IPS-20b (cell line): ENCODE data around the gene CREB3L1.
A peak's percentile ranks its signal among the peaks of the same experiment; 100 is the strongest.

Source experiments
- H3K27ac ChIP-seq: one replicate; pipeline ENCODE4 v1.5.1; 2013; ENCODE audit warnings: low read length
- H3K27me3 ChIP-seq: 2 replicates; pipeline ENCODE4 v1.6.1; 2013; ENCODE audit warnings: mild to moderate bottlenecking, low read length, inconsistent platforms; ENCODE audit not compliant: insufficient read depth
- H3K36me3 ChIP-seq: 2 replicates; pipeline ENCODE4 v1.6.1; 2013; ENCODE audit warnings: low read depth, mild to moderate bottlenecking, inconsistent platforms, low read length, moderate library complexity; ENCODE audit not compliant: insufficient read depth
- H3K4me1 ChIP-seq: 2 replicates; pipeline ENCODE4 v1.6.1; 2013; ENCODE audit warnings: mild to moderate bottlenecking, control low read depth, inconsistent platforms, low read length, moderate library complexity; ENCODE audit not compliant: insufficient read depth
- H3K4me3 ChIP-seq: 2 replicates; pipeline ENCODE4 v1.5.1; 2013; ENCODE audit warnings: mild to moderate bottlenecking, low read length, inconsistent platforms
- H3K9ac ChIP-seq: 2 replicates; pipeline ENCODE4 v1.6.1; 2013; ENCODE audit warnings: low read depth, mild to moderate bottlenecking, inconsistent platforms, low read length, moderate library complexity
- H3K9me3 ChIP-seq: 2 replicates; pipeline ENCODE4 v1.6.1; 2013; ENCODE audit warnings: mild to moderate bottlenecking, low read depth, low read length, inconsistent platforms; ENCODE audit not compliant: insufficient read depth

CREB3L1 gene

GRCh38 chr11:46240861-46241260, 36.6 kb upstream of the CREB3L1 start:
- H3K36me3 ChIP-seq, result no peaks in the 10 kb centered on the region
- H3K4me1 ChIP-seq, result peaks cover 18% of the 10 kb centered on the region
- no peak overlapping the region for H3K4me3 ChIP-seq
- H3K9ac ChIP-seq, result no peak overlapping the region
- H3K27ac ChIP-seq, result no peak overlapping the region
- H3K27me3 ChIP-seq, result peaks cover 31% of the 10 kb centered on the region
- no peaks in the 10 kb centered on the region for H3K9me3 ChIP-seq

GRCh38 chr11:46242041-46242951, 35.2 kb upstream of the CREB3L1 start:
- Histone ChIP-seq H3K9me3 (no peaks in the 10 kb centered on the region), H3K27ac (peak overlapping the region; percentile 96), H3K4me1 (peaks cover 18% of the 10 kb centered on the region), H3K36me3 (no peaks in the 10 kb centered on the region), H3K9ac (peak overlapping the region; percentile 89), H3K4me3 (peak overlapping the region; percentile 77), H3K27me3 (peaks cover 17% of the 10 kb centered on the region)

- Histone ChIP-seq H3K27me3 (peaks cover 9% of the 10 kb centered on the region), H3K9me3 (no peaks in the 10 kb centered on the region), H3K4me1 (peaks cover 18% of the 10 kb centered on the region), H3K36me3 (no peaks in the 10 kb centered on the region), H3K27ac (peak overlapping the region; percentile 96), H3K9ac (peak overlapping the region; percentile 89), H3K4me3 (peak overlapping the region; percentile 77)
Observed at GRCh38 chr11:46242952-46243795, 34.3 kb upstream of the CREB3L1 start.

GRCh38 chr11:46243796-46244109, 33.7 kb upstream of the CREB3L1 start:
- peaks cover 3% of the 10 kb centered on the region for H3K27me3 ChIP-seq
- peak overlapping the region; percentile 89; the same call in 1 of the 2 replicates for H3K9ac ChIP-seq
- peaks cover 17% of the 10 kb centered on the region for H3K4me1 ChIP-seq
- no peaks in the 10 kb centered on the region for H3K36me3 ChIP-seq
- no peaks in the 10 kb centered on the region for H3K9me3 ChIP-seq
- H3K4me3 ChIP-seq, result peak overlapping the region; percentile 77
- peak overlapping the region; percentile 96 for H3K27ac ChIP-seq

- H3K9ac ChIP-seq, result no peak overlapping the region
- no peaks in the 10 kb centered on the region for H3K36me3 ChIP-seq
- no peaks in the 10 kb centered on the region for H3K9me3 ChIP-seq
- peaks cover 17% of the 10 kb centered on the region for H3K4me1 ChIP-seq
- no peak overlapping the region for H3K4me3 ChIP-seq
- no peak overlapping the region for H3K27ac ChIP-seq
- no peaks in the 10 kb centered on the region for H3K27me3 ChIP-seq
Observed at GRCh38 chr11:46246521-46246920, 30.9 kb upstream of the CREB3L1 start.

- H3K9ac ChIP-seq, result no peak overlapping the region
- no peaks in the 10 kb centered on the region for H3K36me3 ChIP-seq
- H3K27me3 ChIP-seq, result no peaks in the 10 kb centered on the region
- H3K4me1 ChIP-seq, result peaks cover 17% of the 10 kb centered on the region
- no peak overlapping the region for H3K27ac ChIP-seq
- H3K9me3 ChIP-seq, result no peaks in the 10 kb centered on the region
- H3K4me3 ChIP-seq, result no peak overlapping the region
Observed at GRCh38 chr11:46247090-46247489, 30.4 kb upstream of the CREB3L1 start.

- no peak overlapping the region for H3K9ac ChIP-seq
- H3K27ac ChIP-seq, result no peak overlapping the region
- no peak overlapping the region for H3K4me3 ChIP-seq
- H3K4me1 ChIP-seq, result peaks cover 13% of the 10 kb centered on the region
- no peaks in the 10 kb centered on the region for H3K36me3 ChIP-seq
- H3K27me3 ChIP-seq, result no peaks in the 10 kb centered on the region
- H3K9me3 ChIP-seq, result no peaks in the 10 kb centered on the region
Observed at GRCh38 chr11:46247659-46248058, 29.8 kb upstream of the CREB3L1 start.

GRCh38 chr11:46248289-46249102, 29.0 kb upstream of the CREB3L1 start:
- no peaks in the 10 kb centered on the region for H3K27me3 ChIP-seq
- peak overlapping the region; percentile 28; the same call in 1 of the 2 replicates for H3K9ac ChIP-seq
- peaks cover 9% of the 10 kb centered on the region for H3K4me1 ChIP-seq
- no peaks in the 10 kb centered on the region for H3K36me3 ChIP-seq
- no peaks in the 10 kb centered on the region for H3K9me3 ChIP-seq
- no peak overlapping the region for H3K4me3 ChIP-seq
- no peak overlapping the region for H3K27ac ChIP-seq

GRCh38 chr11:46249103-46249937, 28.1 kb upstream of the CREB3L1 start:
- H3K4me3 ChIP-seq, result no peak overlapping the region
- no peak overlapping the region for H3K27ac ChIP-seq
- no peaks in the 10 kb centered on the region for H3K36me3 ChIP-seq
- H3K9me3 ChIP-seq, result no peaks in the 10 kb centered on the region
- peak overlapping the region; percentile 28; the same call in 1 of the 2 replicates for H3K9ac ChIP-seq
- H3K27me3 ChIP-seq, result no peaks in the 10 kb centered on the region
- peaks cover 7% of the 10 kb centered on the region; the same call in 1 of the 2 replicates for H3K4me1 ChIP-seq

- Histone ChIP-seq H3K27me3 (no peaks in the 10 kb centered on the region), H3K4me3 (no peak overlapping the region), H3K9me3 (no peaks in the 10 kb centered on the region), H3K36me3 (no peaks in the 10 kb centered on the region), H3K27ac (no peak overlapping the region), H3K4me1 (peaks cover 7% of the 10 kb centered on the region; the same call in 1 of the 2 replicates), H3K9ac (no peak overlapping the region)
Observed at GRCh38 chr11:46249938-46250744, 27.3 kb upstream of the CREB3L1 start.
